Dendritic cell treated with granulocyte-macrophage colony-stimulating factor and Interleukin-4, amounts not matched to agents 40 ng/mL and 50 ng/mL, for 4 days (primary cell): ENCODE data around the gene GAPDHS.

Experiments used
- H3K27ac Mint-ChIP-seq: one replicate; pipeline ENCODE4 v1.8.0; 2022; ENCODE audit warnings: mild to moderate bottlenecking, mixed read lengths
- H3K27me3 Mint-ChIP-seq: one replicate; pipeline ENCODE4 v1.8.0; 2022; ENCODE audit warnings: mild to moderate bottlenecking, mixed read lengths
- H3K36me3 Mint-ChIP-seq: one replicate; pipeline ENCODE4 v1.8.0; 2022; ENCODE audit warnings: low read depth, mixed read lengths
- H3K4me1 Mint-ChIP-seq: one replicate; pipeline ENCODE4 v1.8.0; 2022; ENCODE audit warnings: low read depth, mixed read lengths
- H3K4me3 Mint-ChIP-seq: one replicate; pipeline ENCODE4 v1.8.0; 2022; ENCODE audit warnings: mild to moderate bottlenecking, moderate library complexity, mixed read lengths
- H3K9me3 Mint-ChIP-seq: one replicate; pipeline ENCODE4 v1.8.0; 2022; ENCODE audit warnings: mixed read lengths
- intact Hi-C: fragments of 100-400 bp; cut with micrococcal nuclease; formaldehyde crosslinking; loops from one replicate; pipeline ENCODE4 v1.15.0; 2022

GAPDHS gene

DNA sequence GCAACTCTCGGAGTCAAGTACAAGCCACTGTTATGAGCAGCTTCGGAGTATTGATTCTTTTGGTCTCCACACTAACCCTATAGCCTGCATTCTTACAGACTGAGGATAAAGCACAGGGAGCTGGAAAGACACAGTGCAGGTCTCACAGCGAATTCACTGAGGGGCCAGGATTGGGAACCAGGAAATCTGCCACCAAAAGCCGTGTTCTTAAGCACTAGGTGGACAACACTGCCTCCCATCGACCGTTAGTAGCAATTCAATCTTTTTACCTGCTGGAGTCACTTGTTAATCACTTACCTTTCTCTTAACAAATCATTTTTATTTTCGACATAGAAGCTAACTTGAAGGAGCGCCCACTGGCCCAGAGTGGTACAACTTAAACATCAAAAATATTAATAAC is 59.0 kb downstream of the GAPDHS start:
- no peaks in the 10 kb centered on the region for H3K9me3 Mint-ChIP-seq
- peaks cover 9% of the 10 kb centered on the region for H3K27me3 Mint-ChIP-seq
- no peaks in the 10 kb centered on the region for H3K36me3 Mint-ChIP-seq
- intact Hi-C loops, result loop anchor here (1.0 to 5.0 kb wide), 2 partner anchors 82 to 240 kb away; no protein-coding TSS in a partner anchor
- no peak overlapping the region for H3K4me3 Mint-ChIP-seq
- H3K4me1 Mint-ChIP-seq, result peaks cover 6% of the 10 kb centered on the region
- no peak overlapping the region for H3K27ac Mint-ChIP-seq
